Breast epithelium (tissue), 3 donors: ENCODE measurements around the gene CCDC157.

Experiments used
- CTCF ChIP-seq, 3 donors: fragments of 450-650 bp; IDR thresholded peaks; one replicate each; pipeline ENCODE4 v1.5.1; 2016 to 2017; ENCODE audit warnings: antibody characterized with exemption in 3 of 3, mild to moderate bottlenecking in 3 of 3, moderate library complexity in 3 of 3
- POLR2A ChIP-seq: fragments of 450-650 bp; IDR thresholded peaks from one replicate; pipeline ENCODE4 v1.6.1; 2016; ENCODE audit warnings: antibody characterized with exemption, mild to moderate bottlenecking, moderate library complexity

- TF ChIP-seq CTCF (IDR thresholded peaks at IDR 0.05) (no peak), POLR2A (no peak)
Observed at GRCh38 chr22:30335236-30335635, 21.6 kb upstream of the CCDC157 start.
